GM18907 (cell line): ENCODE data around the gene TMEM232.

ENCODE experiments used
- ATAC-seq: cut with Tn5 transposase; IDR thresholded peaks from one replicate; pipeline ENCODE4 v1.9.1; 2021; ENCODE audit warnings: mild to moderate bottlenecking, moderate library complexity; ENCODE audit not compliant: unreplicated experiment

TMEM232 gene

GRCh38 chr5:110634475-110634874, 92.0 kb downstream of the TMEM232 start:
- no peak for ATAC-seq

DNA sequence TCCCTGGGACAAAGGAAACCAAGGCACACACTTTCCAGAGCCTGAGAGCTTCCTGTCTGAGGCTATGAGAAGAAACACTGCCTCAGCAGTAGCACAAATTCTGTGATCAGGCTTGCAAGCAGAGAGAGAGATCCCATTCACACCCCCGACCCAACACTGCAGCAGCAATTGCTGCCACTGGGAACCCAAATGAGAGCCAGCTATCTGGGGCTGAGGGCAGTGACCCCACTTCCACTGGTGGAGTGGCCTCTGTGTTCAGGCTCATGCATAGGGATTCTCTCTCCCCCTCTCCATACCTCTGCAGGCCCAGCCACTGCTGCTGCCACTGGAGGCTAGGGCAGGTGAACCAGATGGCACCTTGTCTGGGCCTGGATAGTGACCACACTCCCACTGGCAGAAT, 95.2 kb downstream of the TMEM232 start:
- ATAC-seq, result no peak

DNA sequence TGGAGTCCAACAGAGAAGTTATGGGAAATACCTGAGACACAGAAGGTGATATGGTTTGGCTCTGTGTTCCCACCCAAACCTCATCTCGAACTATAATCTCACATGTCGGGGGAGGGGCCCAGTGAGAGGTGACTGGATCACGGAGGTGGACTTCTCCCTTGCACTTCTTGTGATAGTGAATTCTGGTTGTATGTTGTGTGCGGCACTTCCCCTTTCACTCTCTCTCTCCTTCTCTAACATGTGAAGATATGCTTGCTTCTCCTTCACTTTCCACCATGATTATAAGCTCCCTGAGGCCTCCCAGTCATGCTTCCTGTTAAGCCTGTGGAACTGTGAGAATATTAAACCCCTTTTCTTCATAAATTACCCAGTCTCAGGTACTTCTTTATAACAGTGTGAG, 96.1 kb downstream of the TMEM232 start:
- no peak for ATAC-seq

DNA sequence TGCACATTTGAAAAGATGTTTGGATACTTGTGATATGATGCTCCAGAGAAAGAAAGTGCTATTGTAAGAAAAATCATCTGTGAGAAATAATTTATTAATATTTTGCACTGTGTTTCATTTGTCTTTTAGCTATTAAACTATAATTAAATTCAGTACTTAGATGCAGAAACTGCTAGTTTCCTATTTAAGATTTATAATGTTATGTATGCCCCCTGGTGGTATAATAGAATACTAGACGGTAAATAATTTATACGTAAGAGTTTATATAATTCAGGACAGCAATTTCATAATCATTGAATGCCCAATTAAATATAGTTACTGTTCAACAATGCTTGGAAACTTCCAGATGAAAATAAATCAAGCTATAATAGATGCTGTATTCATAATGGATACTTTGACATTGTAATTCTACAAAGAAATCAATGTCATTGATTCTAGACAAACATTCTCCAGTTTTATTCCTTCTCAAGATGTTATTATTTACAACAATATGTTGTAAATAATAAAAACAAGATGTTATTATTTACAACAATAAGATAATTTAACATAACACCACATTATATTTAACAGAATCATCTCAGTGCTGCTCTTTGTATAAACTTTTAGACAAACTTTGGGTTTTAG, 101.0 kb downstream of the TMEM232 start:
- ATAC-seq, result no peak

- ATAC-seq, result no peak
These were observed 102.6 kb downstream of the TMEM232 start for GRCh38 chr5:110623874-110624273.

GRCh38 chr5:110618941-110619340, 107.5 kb downstream of the TMEM232 start:
- no peak for ATAC-seq

- no peak for ATAC-seq
These were observed 110.5 kb downstream of the TMEM232 start for GRCh38 chr5:110616009-110616408.

DNA sequence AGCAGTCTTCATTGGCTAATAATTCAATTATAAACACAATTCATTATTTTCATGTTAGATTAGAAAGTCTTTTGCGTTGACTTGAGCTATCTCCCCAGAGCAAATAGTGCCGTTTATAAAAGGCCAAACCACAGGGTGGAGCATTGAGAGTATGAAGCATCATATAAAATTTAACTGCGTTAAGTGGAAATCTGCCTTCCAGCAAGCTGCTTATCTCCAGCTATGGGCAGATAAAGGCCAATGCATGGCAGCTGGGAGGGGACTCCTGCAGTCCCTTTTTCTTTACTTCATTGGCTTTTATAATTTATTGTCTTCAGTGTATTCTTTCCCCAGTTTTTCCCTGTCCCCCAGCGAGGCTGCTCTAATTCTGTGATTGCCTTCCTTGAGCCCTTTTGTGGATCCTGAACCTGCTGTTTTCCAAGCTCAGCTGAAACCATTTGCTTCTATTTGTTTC, 113.7 kb downstream of the TMEM232 start:
- no peak for ATAC-seq

DNA sequence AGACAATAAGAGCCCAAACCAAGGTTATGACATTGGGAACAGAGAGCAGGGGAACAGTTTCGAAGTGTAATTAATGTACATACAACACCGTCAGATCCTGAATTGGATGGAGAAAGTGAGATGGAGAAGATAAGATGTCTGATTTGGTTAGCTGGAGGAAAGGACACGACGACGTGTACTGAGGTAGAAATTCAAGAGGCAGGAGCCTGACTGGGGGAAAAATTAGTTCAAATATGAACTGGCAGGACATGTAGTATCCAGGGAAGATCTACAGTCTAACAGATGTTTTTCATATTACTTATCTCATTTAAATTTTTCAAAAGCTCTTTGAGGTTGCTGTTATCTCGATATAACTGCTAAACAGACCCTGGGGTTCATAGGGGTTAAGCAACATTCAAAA, 114.7 kb downstream of the TMEM232 start:
- ATAC-seq, result no peak

- no peak for ATAC-seq
These were observed 131.6 kb downstream of the TMEM232 start for GRCh38 chr5:110594866-110595265.

GRCh38 chr5:110590187-110590586, 136.3 kb downstream of the TMEM232 start:
- peak; percentile 86 for ATAC-seq

DNA sequence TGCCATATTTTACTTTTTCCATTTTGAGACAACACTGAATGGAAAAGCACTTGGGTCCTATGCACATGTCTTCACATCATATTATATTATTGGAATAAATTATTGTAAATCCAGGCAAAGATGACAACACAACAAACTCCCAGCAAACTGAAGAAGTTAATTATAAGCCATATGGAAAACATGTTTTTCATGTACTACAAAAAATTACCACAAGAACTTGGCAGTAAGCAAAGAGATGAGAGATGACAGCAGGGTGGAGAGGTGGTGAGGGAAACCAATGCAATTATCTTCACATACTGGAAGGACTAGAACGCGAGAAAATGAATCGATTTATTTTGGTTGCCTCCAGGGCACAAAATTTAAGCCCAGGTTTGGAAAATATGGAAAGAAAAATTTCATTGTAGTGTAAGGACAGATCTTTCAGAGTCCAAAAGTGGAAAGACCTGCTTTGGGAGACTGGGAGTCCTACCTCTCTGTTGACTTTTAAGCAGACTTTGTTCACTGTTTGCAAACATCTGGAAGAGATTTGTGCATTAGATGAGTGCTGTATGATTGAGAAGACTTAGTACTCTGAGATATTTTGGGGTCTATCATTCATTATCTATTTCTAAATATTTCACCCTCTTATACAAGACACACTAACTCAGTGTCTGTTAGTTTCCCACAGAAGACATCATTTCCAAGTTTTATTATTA, 138.0 kb downstream of the TMEM232 start:
- ATAC-seq, result no peak

DNA sequence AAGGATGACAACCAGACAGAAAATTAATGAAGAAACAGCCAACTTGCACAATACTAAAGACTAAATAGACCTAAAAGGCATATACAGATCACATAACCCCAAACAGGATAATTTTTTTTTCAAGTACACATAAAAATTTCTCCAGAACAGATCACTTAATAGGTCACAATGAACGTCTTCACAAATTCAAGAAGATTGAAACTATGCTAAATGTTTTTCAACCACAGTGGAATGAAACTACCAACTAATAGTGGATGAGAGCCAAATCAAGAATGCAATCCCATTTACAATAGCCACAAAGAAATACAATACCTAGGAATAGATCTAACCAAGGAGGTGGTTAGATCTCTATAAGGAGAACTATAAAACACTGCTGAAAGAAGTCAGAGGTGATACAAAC, 145.8 kb downstream of the TMEM232 start:
- ATAC-seq, result no peak

- no peak for ATAC-seq
These were observed 153.7 kb downstream of the TMEM232 start for GRCh38 chr5:110572729-110573128.

DNA sequence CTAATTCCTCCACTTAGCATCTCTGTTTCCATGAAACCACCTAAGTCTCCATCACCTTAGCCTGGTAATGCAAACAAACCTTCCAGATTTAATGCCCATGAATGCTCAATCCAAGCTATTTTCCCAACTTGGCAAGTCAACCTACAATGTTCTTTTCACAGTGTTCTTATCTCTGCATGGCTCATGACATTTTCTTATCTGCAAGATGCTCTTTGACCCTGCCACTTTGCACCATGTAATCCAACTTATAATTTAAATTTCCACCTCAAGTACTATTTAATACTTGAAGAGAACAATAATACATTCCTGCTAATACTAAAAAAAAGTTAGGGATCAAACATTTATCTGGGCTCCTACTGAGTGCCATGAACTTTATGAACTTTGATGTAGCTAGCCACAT, 164.3 kb downstream of the TMEM232 start:
- no peak for ATAC-seq

- no peak for ATAC-seq
These were observed 165.0 kb downstream of the TMEM232 start for GRCh38 chr5:110561510-110561909.

- ATAC-seq, result no peak
These were observed 177.2 kb downstream of the TMEM232 start for GRCh38 chr5:110549301-110549700.

- ATAC-seq, result no peak
These were observed 178.3 kb downstream of the TMEM232 start for GRCh38 chr5:110548171-110548570.

GRCh38 chr5:110547495-110547894, 179.0 kb downstream of the TMEM232 start:
- no peak for ATAC-seq

DNA sequence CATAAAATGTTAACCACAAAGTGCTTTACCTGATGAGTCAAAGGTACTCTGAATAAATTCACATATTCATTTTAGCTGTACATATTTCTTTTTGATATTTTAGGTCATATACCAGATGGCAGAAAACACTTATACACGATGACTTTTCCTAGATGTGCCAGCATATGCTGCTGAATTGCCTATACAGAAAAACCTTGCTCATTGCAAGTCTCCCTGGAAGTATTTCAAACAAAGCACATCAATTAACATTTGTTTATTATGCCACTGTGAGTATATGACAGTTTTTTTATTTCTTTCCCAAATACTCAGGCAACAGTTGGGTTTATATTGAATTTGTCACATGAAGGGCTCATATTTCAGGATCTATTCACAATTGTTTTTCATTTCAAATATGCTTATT, 180.8 kb downstream of the TMEM232 start:
- ATAC-seq, result no peak

- no peak for ATAC-seq
These were observed 181.9 kb downstream of the TMEM232 start for GRCh38 chr5:110544603-110545002.

GRCh38 chr5:110542949-110543348, 183.5 kb downstream of the TMEM232 start:
- no peak for ATAC-seq
